Loucy (cell line): Measurements from ENCODE around the gene CD58.

ENCODE experiments used
- H2AFZ ChIP-seq: fragments of 200-600 bp; sonication (generic); 2 replicates; pipeline ENCODE4 v1.6.0; 2016; ENCODE audit warnings: antibody characterized with exemption, mild to moderate bottlenecking, low read length, moderate library complexity
- H3F3A ChIP-seq: fragments of 200-600 bp; 2 replicates; pipeline ENCODE4 v1.6.0; 2016; ENCODE audit warnings: antibody characterized with exemption, low read depth, mild to moderate bottlenecking
- H3K27me3 ChIP-seq: fragments of 200-600 bp; sonication (generic); 2 replicates; pipeline ENCODE4 v1.6.1; 2014; ENCODE audit warnings: low read length, mild to moderate bottlenecking; ENCODE audit not compliant: insufficient read depth, poor library complexity, severe bottlenecking
- H3K36me3 ChIP-seq: fragments of 200-600 bp; sonication (generic); 2 replicates; pipeline ENCODE4 v1.6.1; 2016; ENCODE audit warnings: low read length; ENCODE audit not compliant: insufficient read depth
- H3K4me1 ChIP-seq: fragments of 200-600 bp; sonication (generic); 2 replicates; pipeline ENCODE4 v1.5.1; 2014; ENCODE audit warnings: low read length, mild to moderate bottlenecking; ENCODE audit not compliant: insufficient read depth, poor library complexity, severe bottlenecking
- H3K4me2 ChIP-seq: fragments of 200-600 bp; sonication (generic); 2 replicates; pipeline ENCODE4 v1.6.0; 2014; ENCODE audit warnings: antibody characterized with exemption, low read length, low read depth, mild to moderate bottlenecking; ENCODE audit not compliant: poor library complexity, severe bottlenecking
- H3K4me3 ChIP-seq: fragments of 200-600 bp; sonication (generic); 2 replicates; pipeline ENCODE4 v1.5.1; 2014; ENCODE audit warnings: low read length, mild to moderate bottlenecking, mixed read lengths; ENCODE audit not compliant: poor library complexity, severe bottlenecking
- H3K79me2 ChIP-seq: fragments of 200-600 bp; sonication (generic); 2 replicates; pipeline ENCODE4 v1.6.1; 2014; ENCODE audit warnings: low read length; ENCODE audit not compliant: insufficient read depth
- H3K9ac ChIP-seq: fragments of 200-600 bp; sonication (generic); 2 replicates; pipeline ENCODE4 v1.6.0; 2014; ENCODE audit warnings: mild to moderate bottlenecking, low read depth, low read length, moderate library complexity; ENCODE audit not compliant: poor library complexity, severe bottlenecking
- H3K9me2 ChIP-seq: fragments of 200-600 bp; sonication (generic); replicated peaks from 2 replicates; pipeline ENCODE4 v1.6.1; 2016; ENCODE audit warnings: low read depth, low read length, mixed read lengths
- H3K9me3 ChIP-seq: fragments of 200-600 bp; sonication (generic); 2 replicates; pipeline ENCODE4 v1.6.1; 2014; ENCODE audit warnings: mild to moderate bottlenecking, antibody characterized with exemption, low read length, low read depth; ENCODE audit not compliant: insufficient read depth
- H4K20me1 ChIP-seq: fragments of 200-600 bp; sonication (generic); 2 replicates; pipeline ENCODE4 v1.6.0; 2014; ENCODE audit warnings: antibody characterized with exemption, low read length, mild to moderate bottlenecking; ENCODE audit not compliant: insufficient read depth, poor library complexity, severe bottlenecking
- EZH2phosphoT487 ChIP-seq: fragments of 200-600 bp; IDR thresholded peaks from 2 replicates; pipeline ENCODE4 v1.6.1; 2018; ENCODE audit warnings: antibody characterized with exemption, mild to moderate bottlenecking, moderate library complexity, borderline replicate concordance
- TF ChIP-seq, protein P1 (sequence below): fragments of 200-600 bp; sonication (generic); conservative IDR thresholded peaks from 2 replicates; pipeline ENCODE4 v1.5.1; 2014; ENCODE audit warnings: mild to moderate bottlenecking, antibody characterized with exemption, low read length

Gene CD58

DNA sequence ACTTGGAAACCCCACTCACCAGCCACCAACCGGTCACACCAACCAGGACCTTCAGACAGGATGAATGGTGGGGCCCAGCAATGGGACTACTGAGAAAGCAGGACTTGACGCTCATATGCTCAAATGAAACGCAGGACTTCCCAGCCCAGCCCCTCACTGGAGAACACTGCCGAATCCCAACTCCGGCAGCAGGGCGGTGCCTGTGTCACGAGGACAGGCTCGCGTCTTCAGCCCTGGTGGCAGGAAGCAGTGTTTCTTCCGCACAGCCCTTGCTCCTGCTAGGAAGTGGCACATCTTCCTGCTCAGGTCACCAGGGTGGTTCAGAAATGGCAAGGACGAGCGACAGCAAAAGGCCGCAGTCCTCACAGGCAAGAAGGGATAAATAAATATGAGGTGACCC, 38.9 kb downstream of the CD58 start:
- no peaks in the 10 kb centered on the region for H3K79me2 ChIP-seq
- H3K36me3 ChIP-seq, result peaks cover 40% of the 10 kb centered on the region; the same call in 1 of the 2 replicates
- H3K4me2 ChIP-seq, result no peak overlapping the region
- no peak overlapping the region for H2AFZ ChIP-seq
- TF ChIP-seq, protein P1, sequence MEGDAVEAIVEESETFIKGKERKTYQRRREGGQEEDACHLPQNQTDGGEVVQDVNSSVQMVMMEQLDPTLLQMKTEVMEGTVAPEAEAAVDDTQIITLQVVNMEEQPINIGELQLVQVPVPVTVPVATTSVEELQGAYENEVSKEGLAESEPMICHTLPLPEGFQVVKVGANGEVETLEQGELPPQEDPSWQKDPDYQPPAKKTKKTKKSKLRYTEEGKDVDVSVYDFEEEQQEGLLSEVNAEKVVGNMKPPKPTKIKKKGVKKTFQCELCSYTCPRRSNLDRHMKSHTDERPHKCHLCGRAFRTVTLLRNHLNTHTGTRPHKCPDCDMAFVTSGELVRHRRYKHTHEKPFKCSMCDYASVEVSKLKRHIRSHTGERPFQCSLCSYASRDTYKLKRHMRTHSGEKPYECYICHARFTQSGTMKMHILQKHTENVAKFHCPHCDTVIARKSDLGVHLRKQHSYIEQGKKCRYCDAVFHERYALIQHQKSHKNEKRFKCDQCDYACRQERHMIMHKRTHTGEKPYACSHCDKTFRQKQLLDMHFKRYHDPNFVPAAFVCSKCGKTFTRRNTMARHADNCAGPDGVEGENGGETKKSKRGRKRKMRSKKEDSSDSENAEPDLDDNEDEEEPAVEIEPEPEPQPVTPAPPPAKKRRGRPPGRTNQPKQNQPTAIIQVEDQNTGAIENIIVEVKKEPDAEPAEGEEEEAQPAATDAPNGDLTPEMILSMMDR, result no peak
- no peak for TF ChIP-seq EZH2phosphoT487
- H3K4me1 ChIP-seq, result no peaks in the 10 kb centered on the region
- H4K20me1 ChIP-seq, result no peaks in the 10 kb centered on the region
- peaks cover 4% of the 10 kb centered on the region; the same call in 1 of the 2 replicates for H3K9me3 ChIP-seq
- no peak overlapping the region for H3K4me3 ChIP-seq
- H3F3A ChIP-seq, result no peaks in the 10 kb centered on the region
- H3K9ac ChIP-seq, result no peak overlapping the region
- H3K27me3 ChIP-seq, result no peaks in the 10 kb centered on the region
- no peaks in the 10 kb centered on the region for H3K9me2 ChIP-seq

DNA sequence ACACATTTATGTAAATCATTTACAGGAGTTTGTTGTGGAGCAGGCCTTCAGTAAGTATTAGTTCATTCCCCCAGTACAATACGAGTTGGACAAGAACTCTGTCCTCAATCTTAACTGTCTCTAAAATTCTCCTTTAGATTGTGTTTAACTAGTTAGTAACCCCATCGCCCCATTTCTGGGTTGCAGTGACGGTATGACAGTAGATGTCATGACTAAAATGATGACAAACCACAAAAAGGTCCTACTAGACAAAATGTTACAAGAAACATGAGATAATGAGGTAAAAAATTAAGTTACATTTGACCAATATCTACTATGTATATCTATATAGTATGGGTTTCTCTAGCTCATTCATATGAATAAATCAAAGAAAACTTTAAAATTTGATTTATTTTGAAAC, 41.1 kb downstream of the CD58 start:
- Histone ChIP-seq H3K4me1 (no peaks in the 10 kb centered on the region), H3K4me3 (no peak overlapping the region), H3K27me3 (no peaks in the 10 kb centered on the region)

DNA sequence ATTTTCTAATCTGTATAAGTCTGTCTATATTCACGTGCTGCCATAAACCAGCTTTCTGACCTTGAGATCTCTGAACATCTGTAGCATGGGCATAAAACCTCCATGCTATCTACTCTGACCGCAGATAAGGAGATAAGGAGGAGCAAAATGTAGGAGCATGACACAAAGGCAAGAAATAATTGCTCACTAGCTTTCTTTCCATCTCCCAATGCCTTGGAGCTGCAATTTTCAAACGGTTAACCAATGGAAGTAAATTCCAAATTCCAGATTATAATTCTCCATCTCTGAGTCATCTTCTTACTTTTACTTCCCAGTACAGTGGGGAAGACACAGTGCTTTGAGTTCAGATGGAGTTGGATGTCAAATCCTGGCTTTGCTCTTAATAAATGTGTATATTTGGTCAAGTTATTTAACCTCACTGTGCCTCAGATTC, 41.6 kb downstream of the CD58 start:
- Histone ChIP-seq H3F3A (no peaks in the 10 kb centered on the region), H4K20me1 (no peaks in the 10 kb centered on the region), H3K9ac (no peak overlapping the region), H3K36me3 (peaks cover 24% of the 10 kb centered on the region; the same call in 1 of the 2 replicates), H3K4me2 (no peak overlapping the region), H3K9me2 (no peaks in the 10 kb centered on the region), H3K27me3 (no peaks in the 10 kb centered on the region), H2AFZ (no peak overlapping the region), H3K4me1 (no peaks in the 10 kb centered on the region), H3K4me3 (no peak overlapping the region), H3K79me2 (no peaks in the 10 kb centered on the region), H3K9me3 (peaks cover 9% of the 10 kb centered on the region; the same call in 1 of the 2 replicates)
- no peak for TF ChIP-seq EZH2phosphoT487
- TF ChIP-seq, protein P1, result no peak

More for the DNA sequence above, 41.1 kb downstream of the CD58 start:
- Histone ChIP-seq H3K9me2 (no peaks in the 10 kb centered on the region), H3F3A (no peaks in the 10 kb centered on the region), H3K9ac (no peak overlapping the region), H3K9me3 (peaks cover 9% of the 10 kb centered on the region; the same call in 1 of the 2 replicates), H3K36me3 (peaks cover 28% of the 10 kb centered on the region; the same call in 1 of the 2 replicates), H2AFZ (no peak overlapping the region), H3K4me2 (no peak overlapping the region), H4K20me1 (no peaks in the 10 kb centered on the region), H3K79me2 (no peaks in the 10 kb centered on the region)
- TF ChIP-seq, protein P1, result no peak
